Measurements from ENCODE around the gene ANXA1. TPM values are rescaled to one million over a fixed set of nuclear protein-coding genes. Genes with fewer than 3 reads are reported as not detected.

ANXA1 gene
- total and polyA plus RNA-seq, 2 donors (not counting 3 experiments of a cell fraction or from before 2014, with no cell fraction given): 403 to 525 TPM

- CTCF ChIA-PET: interaction anchor here (0.7 kb wide), 1 partner anchor 10 kb away, joined by 3 read pairs; no protein-coding TSS in a partner anchor
- no peak for FAIRE-seq
- intact Hi-C loops (cut with micrococcal nuclease): no loop called here
Observed at GRCh38 chr9:73206851-73207250, 55.2 kb downstream of the ANXA1 start.

GRCh38 chr9:73210886-73211666 is 59.4 kb downstream of the ANXA1 start:
- BruUV-seq (replicated peaks): no TSS peak
- Histone ChIP-seq H3K79me2 (ENCODE audit: control insufficient read depth, insufficient read depth, low read length) (no peaks in the 10 kb centered on the region), H3K36me3 (ENCODE audit: control insufficient read depth in 2 of 2, extremely low read depth in 1 of 2, insufficient read depth in 2 of 2, low read length in 2 of 2) (no peaks in the 10 kb centered on the region), H4K20me1 (replicated peaks; ENCODE audit: control insufficient read depth, extremely low read depth, insufficient read depth, low read length) (no peaks in the 10 kb centered on the region), H3K27me3 (ENCODE audit: control insufficient read depth in 2 of 2, insufficient read depth in 2 of 2, low read length in 2 of 2) (peaks cover 11 to 15% of the 10 kb centered on the region in 2 experiments), H3K27ac (ENCODE audit: insufficient read depth, low read depth, low read length) (no peak overlapping the region), H3K4me2 (ENCODE audit: insufficient read depth, low read length) (no peak overlapping the region), H3K9ac (replicated peaks; ENCODE audit: extremely low read depth, insufficient read depth, low read length) (no peak overlapping the region), H2AFZ (ENCODE audit: low read depth, low read length) (no peak overlapping the region), H3K9me3 (replicated peaks; ENCODE audit: control insufficient read depth, insufficient read depth, low read length) (no peaks in the 10 kb centered on the region), H3K4me1 (ENCODE audit: control insufficient read depth, extremely low read depth, insufficient read depth, low read length) (peaks cover 4% of the 10 kb centered on the region), H3K4me3 (replicated peaks in 1 of 3; ENCODE audit: insufficient read depth in 1 of 3, low read depth in 1 of 3, low read length in 3 of 3) (no peak overlapping the region), H3K9me1 (replicated peaks; ENCODE audit: control insufficient read depth, extremely low read depth, insufficient read depth, low read length) (no peaks in the 10 kb centered on the region)
- TF ChIP-seq POLR2A (IDR thresholded peaks at IDR 0.05; ENCODE audit: low read depth, low read length) (no peak), MAX (IDR thresholded peaks at IDR 0.05; ENCODE audit: insufficient read depth, insufficient read length) (no peak), JUN (IDR thresholded peaks at IDR 0.05; ENCODE audit: borderline replicate concordance, insufficient read depth, insufficient read length, low read depth) (no peak), CTCF (IDR thresholded peaks at IDR 0.05; ENCODE audit: extremely low read depth in 1 of 2, insufficient read depth in 1 of 2, low read depth in 1 of 2, low read length in 2 of 2) (no peak), POLR2AphosphoS5 (IDR thresholded peaks at IDR 0.05; ENCODE audit: insufficient read depth, low read depth, low read length) (no peak), GATA2 (IDR thresholded peaks at IDR 0.05; ENCODE audit: insufficient read depth, insufficient read length, low read depth, low read length) (no peak), EZH2 (IDR thresholded peaks at IDR 0.05; ENCODE audit: borderline replicate concordance, low read depth, low read length, severe bottlenecking) (no peak), MYC (IDR thresholded peaks at IDR 0.05; ENCODE audit: low read depth, low read length) (no peak), FOS (IDR thresholded peaks at IDR 0.05; ENCODE audit: borderline replicate concordance, insufficient read depth, low read length) (no peak)
- ChIA-PET CTCF (interaction anchor here (1.1 to 1.3 kb wide), 2 partner anchors 10 kb away, joined by 3 to 5 read pairs; no protein-coding TSS in a partner anchor), POLR2A (no interaction called here)
- no peak for FAIRE-seq
- DNase-seq (ENCODE audit: low read depth, low spot score): no peak
- dilution Hi-C loops (cut with MboI; ENCODE audit: extremely low pct_ligation_motif_present, low sequenced_read_pairs) (no loop called here), intact Hi-C loops (cut with micrococcal nuclease) (no loop called here)

More at GRCh38 chr9:73206851-73207250, 55.2 kb downstream of the ANXA1 start:
- Histone ChIP-seq H4K20me1 (replicated peaks; ENCODE audit: control insufficient read depth, extremely low read depth, insufficient read depth, low read length) (no peaks in the 10 kb centered on the region), H2AFZ (ENCODE audit: low read depth, low read length) (no peak overlapping the region), H3K4me2 (ENCODE audit: insufficient read depth, low read length) (no peak overlapping the region), H3K4me1 (ENCODE audit: control insufficient read depth, extremely low read depth, insufficient read depth, low read length) (no peaks in the 10 kb centered on the region), H3K27me3 (ENCODE audit: control insufficient read depth in 2 of 2, insufficient read depth in 2 of 2, low read length in 2 of 2) (peaks cover 8 to 15% of the 10 kb centered on the region in 2 experiments), H3K27ac (ENCODE audit: insufficient read depth, low read depth, low read length) (no peak overlapping the region), H3K9me1 (replicated peaks; ENCODE audit: control insufficient read depth, extremely low read depth, insufficient read depth, low read length) (no peaks in the 10 kb centered on the region), H3K4me3 (replicated peaks in 1 of 3; ENCODE audit: insufficient read depth in 1 of 3, low read depth in 1 of 3, low read length in 3 of 3) (no peak overlapping the region), H3K36me3 (ENCODE audit: control insufficient read depth in 2 of 2, extremely low read depth in 1 of 2, insufficient read depth in 2 of 2, low read length in 2 of 2) (no peaks in the 10 kb centered on the region), H3K9ac (replicated peaks; ENCODE audit: extremely low read depth, insufficient read depth, low read length) (no peak overlapping the region), H3K9me3 (replicated peaks; ENCODE audit: control insufficient read depth, insufficient read depth, low read length) (no peaks in the 10 kb centered on the region), H3K79me2 (ENCODE audit: control insufficient read depth, insufficient read depth, low read length) (no peaks in the 10 kb centered on the region)
- POLR2A ChIA-PET: no interaction called here
- dilution Hi-C loops (cut with MboI; ENCODE audit: extremely low pct_ligation_motif_present, low sequenced_read_pairs): no loop called here
- TF ChIP-seq MAX (IDR thresholded peaks at IDR 0.05; ENCODE audit: insufficient read depth, insufficient read length) (no peak), POLR2A (IDR thresholded peaks at IDR 0.05; ENCODE audit: low read depth, low read length) (no peak)
- DNase-seq (ENCODE audit: low read depth, low spot score): no peak
- BruUV-seq (replicated peaks): no TSS peak
